ENCODE data around the gene RNF207.

The RNF207 gene

GRCh38 chr1:6179564-6180175 is 26.2 kb upstream of the RNF207 start:
- Histone ChIP-seq H3K4me3 (replicated peaks; ENCODE audit: insufficient read depth, low read length) (no peak overlapping the region), H3K27ac (replicated peaks) (no peak overlapping the region), H3K27me3 (ENCODE audit: insufficient read depth, poor library complexity, severe bottlenecking) (peaks cover 31% of the 10 kb centered on the region)
- TF ChIP-seq GABPA (IDR thresholded peaks at IDR 0.05; ENCODE audit: low read depth) = no peak
- TF ChIP-seq REST (IDR thresholded peaks at IDR 0.05; ENCODE audit: insufficient replicate concordance, low read depth) = no peak
- TF ChIP-seq CTCF (IDR thresholded peaks at IDR 0.05; ENCODE audit: insufficient read depth, low read length) = no peak
- no peak for TF ChIP-seq POLR2AphosphoS5 (IDR thresholded peaks at IDR 0.05; ENCODE audit: low read depth)
- no peak for TF ChIP-seq SPI1 (IDR thresholded peaks at IDR 0.05; ENCODE audit: borderline replicate concordance, low read depth)
- DNase-seq (ENCODE audit: low read depth in 1 of 2, low spot score in 1 of 2) = no peak

GRCh38 chr1:6180268-6180706 is 25.6 kb upstream of the RNF207 start, which contains the start of gene CHD5:
Gene CHD5 (minus strand): TSS chr1:6180321. CDS start chr1:6180023, 298 bp downstream.
- Histone ChIP-seq H3K27me3 (ENCODE audit: insufficient read depth, poor library complexity, severe bottlenecking) (peaks cover 31% of the 10 kb centered on the region), H3K27ac (replicated peaks) (no peak within 1 kb of the TSS), H3K4me3 (replicated peaks; ENCODE audit: insufficient read depth, low read length) (no peak within 1 kb of the TSS)
- TF ChIP-seq POLR2AphosphoS5 (IDR thresholded peaks at IDR 0.05; ENCODE audit: low read depth) (no peak), GABPA (IDR thresholded peaks at IDR 0.05; ENCODE audit: low read depth) (no peak), REST (IDR thresholded peaks at IDR 0.05; ENCODE audit: insufficient replicate concordance, low read depth) (no peak), CTCF (IDR thresholded peaks at IDR 0.05; ENCODE audit: insufficient read depth, low read length) (no peak), SPI1 (IDR thresholded peaks at IDR 0.05; ENCODE audit: borderline replicate concordance, low read depth) (no peak)
- no peak for DNase-seq (ENCODE audit: low read depth in 1 of 2, low spot score in 1 of 2)

- TF ChIP-seq CTCF (IDR thresholded peaks at IDR 0.05; ENCODE audit: insufficient read depth, low read length) (no peak), SPI1 (IDR thresholded peaks at IDR 0.05; ENCODE audit: borderline replicate concordance, low read depth) (no peak), REST (IDR thresholded peaks at IDR 0.05; ENCODE audit: insufficient replicate concordance, low read depth) (no peak), GABPA (IDR thresholded peaks at IDR 0.05; ENCODE audit: low read depth) (no peak), POLR2AphosphoS5 (IDR thresholded peaks at IDR 0.05; ENCODE audit: low read depth) (no peak)
- Histone ChIP-seq H3K27me3 (ENCODE audit: insufficient read depth, poor library complexity, severe bottlenecking) (peaks cover 31% of the 10 kb centered on the region), H3K27ac (replicated peaks) (no peak overlapping the region), H3K4me3 (replicated peaks; ENCODE audit: insufficient read depth, low read length) (no peak overlapping the region)
- no peak for DNase-seq (ENCODE audit: low read depth in 1 of 2, low spot score in 1 of 2)
These were observed 25.1 kb upstream of the RNF207 start for GRCh38 chr1:6180707-6181311.
